ENCODE data around the gene FOS. TPM values are rescaled to one million over a fixed set of nuclear protein-coding genes. Genes with fewer than 3 reads are reported as not detected.

Gene FOS
- total RNA-seq: 218 and 611 TPM in 2 replicates

DNA sequence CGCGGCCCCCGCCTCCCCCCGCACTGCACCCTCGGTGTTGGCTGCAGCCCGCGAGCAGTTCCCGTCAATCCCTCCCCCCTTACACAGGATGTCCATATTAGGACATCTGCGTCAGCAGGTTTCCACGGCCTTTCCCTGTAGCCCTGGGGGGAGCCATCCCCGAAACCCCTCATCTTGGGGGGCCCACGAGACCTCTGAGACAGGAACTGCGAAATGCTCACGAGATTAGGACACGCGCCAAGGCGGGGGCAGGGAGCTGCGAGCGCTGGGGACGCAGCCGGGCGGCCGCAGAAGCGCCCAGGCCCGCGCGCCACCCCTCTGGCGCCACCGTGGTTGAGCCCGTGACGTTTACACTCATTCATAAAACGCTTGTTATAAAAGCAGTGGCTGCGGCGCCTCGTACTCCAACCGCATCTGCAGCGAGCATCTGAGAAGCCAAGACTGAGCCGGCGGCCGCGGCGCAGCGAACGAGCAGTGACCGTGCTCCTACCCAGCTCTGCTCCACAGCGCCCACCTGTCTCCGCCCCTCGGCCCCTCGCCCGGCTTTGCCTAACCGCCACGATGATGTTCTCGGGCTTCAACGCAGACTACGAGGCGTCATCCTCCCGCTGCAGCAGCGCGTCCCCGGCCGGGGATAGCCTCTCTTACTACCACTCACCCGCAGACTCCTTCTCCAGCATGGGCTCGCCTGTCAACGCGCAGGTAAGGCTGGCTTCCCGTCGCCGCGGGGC lies at the start of gene FOS:
Gene FOS, plus strand, starts transcription at position 407 of the 731 bp plus-strand sequence. Its CDS starts 155 bp downstream, at position 562.

Other genes starting within 250 kb of the FOS start
- gene MLH3, start 227.4 kb upstream of the FOS start, total RNA-seq: 9.0 and 20.7 TPM in 2 replicates
- gene ACYP1, start 214.8 kb upstream of the FOS start, total RNA-seq: 1.3 and 2.5 TPM in 2 replicates
- not detected in 2 replicates for gene ZC2HC1C, start 209.2 kb upstream of the FOS start, total RNA-seq
- 11.4 and 15.4 TPM in 2 replicates for gene NEK9, start 151.8 kb upstream of the FOS start, total RNA-seq
- gene TMED10, start 102.2 kb upstream of the FOS start, total RNA-seq: 327 and 330 TPM in 2 replicates
- 95.1 and 122 TPM in 2 replicates for gene JDP2, start 149.2 kb downstream of the FOS start, total RNA-seq
- not detected in 2 replicates for gene BATF, start 243.6 kb downstream of the FOS start, total RNA-seq

Data from cardiac atrium fibroblast (primary cell).